ENCODE results near the gene ATP5ME.
"Not testable (repeated sequence)": the region's sequence is repeated elsewhere in the genome, so short reads cannot be mapped to it uniquely, and the experiment has no call there.

The ATP5ME gene

GRCh38 chr4:636628-637159, 37.4 kb downstream of the ATP5ME start:
- H3K9me2 ChIP-seq (replicated peaks; ENCODE audit: control insufficient read depth, low read length) = no peaks in the 10 kb centered on the region
- no peaks in the 10 kb centered on the region for H4K20me1 ChIP-seq (ENCODE audit: control insufficient read depth, insufficient read depth, low read depth, low read length)
- H3K4me3 ChIP-seq (ENCODE audit: low read length) = no peak overlapping the region

DNA sequence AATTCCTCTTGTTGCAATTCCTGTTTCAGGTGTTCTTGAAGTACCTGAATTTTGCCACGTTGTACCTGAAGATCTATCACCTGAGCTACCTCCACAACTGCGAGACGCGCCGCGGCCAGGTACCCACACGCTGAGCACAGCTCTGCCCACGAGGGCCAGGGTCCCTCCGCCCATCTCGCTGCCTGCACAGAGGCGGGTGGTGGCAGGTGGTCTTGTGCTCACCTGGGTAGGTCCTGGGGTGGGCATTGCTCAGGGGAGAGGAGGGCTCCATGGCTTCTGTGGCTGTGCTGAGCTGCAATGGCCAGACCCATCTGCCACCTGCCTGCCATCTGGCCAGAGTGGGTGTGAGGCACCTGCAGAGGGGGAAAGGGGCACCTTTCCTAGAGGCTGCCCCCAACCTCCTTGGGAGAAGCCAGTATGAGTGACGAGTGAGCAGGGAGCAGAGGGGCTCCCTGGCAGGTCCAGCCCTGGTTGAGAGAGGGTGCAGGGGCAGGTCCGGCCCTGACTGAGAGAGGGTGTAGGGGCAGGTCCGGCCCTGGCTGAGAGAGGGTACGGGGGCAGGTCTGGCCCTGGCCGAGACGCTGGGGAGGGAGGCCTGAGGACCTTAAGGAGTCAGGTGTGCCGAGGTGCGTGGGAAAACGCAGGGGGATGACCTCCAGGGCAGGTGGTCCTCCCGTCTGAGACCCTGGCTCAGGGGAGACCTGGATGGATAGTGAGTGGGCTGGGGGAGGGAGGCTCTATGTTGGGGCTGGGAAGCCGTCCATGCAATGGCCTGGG, 38.0 kb downstream of the ATP5ME start:
- Histone ChIP-seq H3K4me3 (ENCODE audit: low read length) (no peak overlapping the region), H4K20me1 (ENCODE audit: control insufficient read depth, insufficient read depth, low read depth, low read length) (no peaks in the 10 kb centered on the region), H3K36me3 (ENCODE audit: control insufficient read depth, low read length) (no peaks in the 10 kb centered on the region), H3K27me3 (ENCODE audit: control insufficient read depth, low read length) (no peaks in the 10 kb centered on the region), H3K9me3 (ENCODE audit: control insufficient read depth, insufficient read depth, low read length) (peaks cover 22% of the 10 kb centered on the region; the same call in 1 of the 2 replicates), H3F3A (ENCODE audit: control insufficient read depth, insufficient read depth) (no peaks in the 10 kb centered on the region), H3K27ac (ENCODE audit: low read depth, low read length) (no peak overlapping the region), H3K4me2 (ENCODE audit: low read length) (no peak overlapping the region), H3K79me2 (ENCODE audit: control insufficient read depth, low read length) (no peaks in the 10 kb centered on the region), H3K9me2 (replicated peaks; ENCODE audit: control insufficient read depth, low read length) (no peaks in the 10 kb centered on the region), H3K4me1 (ENCODE audit: control insufficient read depth, low read length) (no peaks in the 10 kb centered on the region)
- TF ChIP-seq, protein P1, sequence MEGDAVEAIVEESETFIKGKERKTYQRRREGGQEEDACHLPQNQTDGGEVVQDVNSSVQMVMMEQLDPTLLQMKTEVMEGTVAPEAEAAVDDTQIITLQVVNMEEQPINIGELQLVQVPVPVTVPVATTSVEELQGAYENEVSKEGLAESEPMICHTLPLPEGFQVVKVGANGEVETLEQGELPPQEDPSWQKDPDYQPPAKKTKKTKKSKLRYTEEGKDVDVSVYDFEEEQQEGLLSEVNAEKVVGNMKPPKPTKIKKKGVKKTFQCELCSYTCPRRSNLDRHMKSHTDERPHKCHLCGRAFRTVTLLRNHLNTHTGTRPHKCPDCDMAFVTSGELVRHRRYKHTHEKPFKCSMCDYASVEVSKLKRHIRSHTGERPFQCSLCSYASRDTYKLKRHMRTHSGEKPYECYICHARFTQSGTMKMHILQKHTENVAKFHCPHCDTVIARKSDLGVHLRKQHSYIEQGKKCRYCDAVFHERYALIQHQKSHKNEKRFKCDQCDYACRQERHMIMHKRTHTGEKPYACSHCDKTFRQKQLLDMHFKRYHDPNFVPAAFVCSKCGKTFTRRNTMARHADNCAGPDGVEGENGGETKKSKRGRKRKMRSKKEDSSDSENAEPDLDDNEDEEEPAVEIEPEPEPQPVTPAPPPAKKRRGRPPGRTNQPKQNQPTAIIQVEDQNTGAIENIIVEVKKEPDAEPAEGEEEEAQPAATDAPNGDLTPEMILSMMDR (IDR thresholded peaks at IDR 0.05; ENCODE audit: low read depth, low read length, poor library complexity, severe bottlenecking) = no peak
- no peak for TF ChIP-seq EZH2phosphoT487 (IDR thresholded peaks at IDR 0.05; ENCODE audit: borderline replicate concordance, low read length)

More at GRCh38 chr4:636628-637159, 37.4 kb downstream of the ATP5ME start:
- Histone ChIP-seq H3K4me1 (ENCODE audit: control insufficient read depth, low read length) (no peaks in the 10 kb centered on the region), H3K36me3 (ENCODE audit: control insufficient read depth, low read length) (no peaks in the 10 kb centered on the region), H3K9me3 (ENCODE audit: control insufficient read depth, insufficient read depth, low read length) (peaks cover 20% of the 10 kb centered on the region; the same call in 1 of the 2 replicates), H3F3A (ENCODE audit: control insufficient read depth, insufficient read depth) (no peaks in the 10 kb centered on the region), H3K79me2 (ENCODE audit: control insufficient read depth, low read length) (no peaks in the 10 kb centered on the region), H3K4me2 (ENCODE audit: low read length) (no peak overlapping the region), H3K27ac (ENCODE audit: low read depth, low read length) (no peak overlapping the region), H3K27me3 (ENCODE audit: control insufficient read depth, low read length) (no peaks in the 10 kb centered on the region)
- no peak for TF ChIP-seq EZH2phosphoT487 (IDR thresholded peaks at IDR 0.05; ENCODE audit: borderline replicate concordance, low read length)
- TF ChIP-seq, protein P1 (IDR thresholded peaks at IDR 0.05; ENCODE audit: low read depth, low read length, poor library complexity, severe bottlenecking) = no peak

DNA sequence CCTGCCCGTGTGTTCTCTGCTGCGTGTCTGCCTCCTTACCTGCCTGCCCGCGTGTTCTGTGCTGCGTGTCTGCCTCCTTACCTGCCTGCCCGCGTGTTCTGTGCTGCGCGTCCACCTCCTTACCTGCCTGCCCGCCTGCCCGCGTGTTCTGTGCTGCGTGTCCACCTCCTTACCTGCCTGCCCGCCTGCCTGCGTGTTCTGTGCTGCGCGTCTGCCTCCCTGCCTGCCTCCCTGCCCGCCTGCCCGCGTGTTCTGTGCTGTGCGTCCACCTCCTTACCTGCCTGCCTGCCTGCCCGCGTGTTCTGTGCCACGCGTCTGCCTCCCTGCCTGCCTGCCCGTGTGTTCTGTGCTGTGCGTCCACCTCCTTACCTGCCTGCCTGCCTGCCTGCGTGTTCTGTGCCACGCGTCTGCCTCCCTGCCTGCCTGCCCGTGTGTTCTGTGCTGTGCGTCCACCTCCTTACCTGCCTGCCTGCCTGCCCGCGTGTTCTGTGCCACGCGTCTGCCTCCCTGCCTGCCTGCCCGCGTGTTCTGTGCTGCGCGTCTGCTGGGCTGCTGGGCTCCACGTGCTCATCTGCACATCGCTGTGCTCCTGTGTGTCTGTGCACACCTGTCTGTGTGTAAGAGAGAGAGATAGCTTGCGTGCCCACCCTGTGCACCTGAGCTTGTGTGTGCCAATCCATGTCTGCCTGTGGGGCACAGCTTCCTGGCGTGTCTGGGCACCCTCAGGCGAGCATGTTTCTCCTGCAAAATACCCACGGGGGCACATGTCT, 38.8 kb downstream of the ATP5ME start:
- H3K4me3 ChIP-seq (ENCODE audit: low read length); H3F3A ChIP-seq (ENCODE audit: control insufficient read depth, insufficient read depth); H4K20me1 ChIP-seq (ENCODE audit: control insufficient read depth, insufficient read depth, low read depth, low read length); H3K27ac ChIP-seq (ENCODE audit: low read depth, low read length); H3K4me2 ChIP-seq (ENCODE audit: low read length); H3K4me1 ChIP-seq (ENCODE audit: control insufficient read depth, low read length); H3K27me3 ChIP-seq (ENCODE audit: control insufficient read depth, low read length); H3K36me3 ChIP-seq (ENCODE audit: control insufficient read depth, low read length); H3K9me2 ChIP-seq (replicated peaks; ENCODE audit: control insufficient read depth, low read length); H3K79me2 ChIP-seq (ENCODE audit: control insufficient read depth, low read length): not testable (repeated sequence)
- H3K9me3 ChIP-seq (ENCODE audit: control insufficient read depth, insufficient read depth, low read length) = peaks cover 22% of the 10 kb centered on the region; the same call in 1 of the 2 replicates

Measured in DOHH2 (cell line).